WTC11 (cell line): ENCODE measurements around the gene SMARCE1. TPM values are rescaled to one million over a fixed set of nuclear protein-coding genes. Genes with fewer than 3 reads are reported as not detected.

Experiments used
- ATAC-seq: fragments of 200-7000 bp; cut with Tn5 transposase; 2 replicates; pipeline ENCODE4 v1.10.0; 2021; ENCODE audit warnings: mild to moderate bottlenecking, moderate library complexity
- CTCF ChIA-PET: fragments of 300-600 bp; sonication (Branson Sonifier 250); formaldehyde crosslinking; loops from one replicate; lab custom pipeline; 2021; ENCODE audit warnings: antibody characterized with exemption; lab: Charles Lee
- POLR2A ChIA-PET: fragments of 350-600 bp; sonication (Branson Sonifier 250); formaldehyde crosslinking; loops from one replicate; lab custom pipeline; 2021; ENCODE audit warnings: antibody characterized with exemption; lab: Charles Lee
- DNase-seq: peaks from one replicate; pipeline ENCODE4 v3.0.0; 2021; ENCODE audit warnings: low spot score
- H3K27ac Mint-ChIP-seq: 2 replicates; pipeline ENCODE4 v1.8.0; 2021; ENCODE audit warnings: mixed read lengths
- H3K27me3 Mint-ChIP-seq: 2 replicates; pipeline ENCODE4 v1.8.0; 2021; ENCODE audit warnings: low read depth, mild to moderate bottlenecking, moderate library complexity, mixed read lengths
- H3K36me3 Mint-ChIP-seq: 2 replicates; pipeline ENCODE4 v1.8.0; 2021; ENCODE audit warnings: mixed read lengths
- H3K4me1 Mint-ChIP-seq: 2 replicates; pipeline ENCODE4 v1.8.0; 2022; ENCODE audit warnings: mixed read lengths
- H3K4me3 Mint-ChIP-seq: 2 replicates; pipeline ENCODE4 v1.8.0; 2021; ENCODE audit warnings: mild to moderate bottlenecking, moderate library complexity, mixed read lengths
- H3K9me3 Mint-ChIP-seq: 2 replicates; pipeline ENCODE4 v1.8.0; 2021; ENCODE audit warnings: mixed read lengths
- CREB1 ChIP-seq: sonication (generic); formaldehyde crosslinking; IDR thresholded peaks from 2 replicates; pipeline ENCODE4 v1.8.0; 2023; ENCODE audit warnings: mild to moderate bottlenecking, missing genetic modification reagents
- ERG ChIP-seq: fragments of 250-450 bp; sonication (Bioruptor Pico); IDR thresholded peaks from 2 replicates; pipeline ENCODE4 v1.8.0; 2021; ENCODE audit warnings: mild to moderate bottlenecking
- FOXK1 ChIP-seq: sonication (generic); formaldehyde crosslinking; IDR thresholded peaks from 2 replicates; pipeline ENCODE4 v1.8.0; 2022; ENCODE audit warnings: mild to moderate bottlenecking, moderate library complexity, missing genetic modification reagents
- FOXP1 ChIP-seq: sonication (generic); formaldehyde crosslinking; IDR thresholded peaks from 2 replicates; pipeline ENCODE4 v1.8.0; 2022; ENCODE audit warnings: missing genetic modification reagents, mild to moderate bottlenecking, moderate library complexity, borderline replicate concordance
- HMGXB4 ChIP-seq: sonication (generic); formaldehyde crosslinking; IDR thresholded peaks from 2 replicates; pipeline ENCODE4 v1.8.1; 2023; ENCODE audit warnings: mild to moderate bottlenecking, moderate library complexity, missing genetic modification reagents
- NFATC4 ChIP-seq: fragments of 250-450 bp; sonication (Bioruptor Pico); IDR thresholded peaks from 2 replicates; pipeline ENCODE4 v1.9.0; 2021; ENCODE audit warnings: mild to moderate bottlenecking
- NFYB ChIP-seq: sonication (generic); formaldehyde crosslinking; conservative IDR thresholded peaks from 2 replicates; pipeline ENCODE4 v1.8.0; 2022; ENCODE audit warnings: low read depth, missing genetic modification reagents
- NR3C1 ChIP-seq: sonication (generic); formaldehyde crosslinking; conservative IDR thresholded peaks from 2 replicates; pipeline ENCODE4 v1.8.1; 2023; ENCODE audit warnings: low read depth, mild to moderate bottlenecking, missing genetic modification reagents
- PRDM15 ChIP-seq: sonication (generic); formaldehyde crosslinking; IDR thresholded peaks from 2 replicates; pipeline ENCODE4 v1.8.0; 2022; ENCODE audit warnings: missing genetic modification reagents
- SMAD3 ChIP-seq: sonication (generic); formaldehyde crosslinking; IDR thresholded peaks from 2 replicates; pipeline ENCODE4 v1.8.0; 2022; ENCODE audit warnings: missing genetic modification reagents, mild to moderate bottlenecking, borderline replicate concordance
- SOX15 ChIP-seq: fragments of 250-450 bp; sonication (Bioruptor Pico); IDR thresholded peaks from 2 replicates; pipeline ENCODE4 v1.9.0; 2021; ENCODE audit warnings: mild to moderate bottlenecking
- TEAD4 ChIP-seq: sonication (generic); formaldehyde crosslinking; IDR thresholded peaks from 2 replicates; pipeline ENCODE4 v1.8.0; 2022; ENCODE audit warnings: mild to moderate bottlenecking, missing genetic modification reagents
- ZBTB21 ChIP-seq: sonication (generic); formaldehyde crosslinking; IDR thresholded peaks from 2 replicates; pipeline ENCODE4 v1.8.1; 2023; ENCODE audit warnings: mild to moderate bottlenecking, missing genetic modification reagents, borderline replicate concordance
- ZNF138 ChIP-seq: sonication (generic); formaldehyde crosslinking; conservative IDR thresholded peaks from 2 replicates; pipeline ENCODE4 v1.8.1; 2022; ENCODE audit warnings: mild to moderate bottlenecking, moderate library complexity, missing genetic modification reagents
- ZNF232 ChIP-seq: sonication (generic); formaldehyde crosslinking; IDR thresholded peaks from 2 replicates; pipeline ENCODE4 v1.8.0; 2022; ENCODE audit warnings: mild to moderate bottlenecking, missing genetic modification reagents
- ZNF396 ChIP-seq: fragments of 250-450 bp; sonication (Bioruptor Pico); IDR thresholded peaks from 2 replicates; pipeline ENCODE4 v1.8.0; 2021; ENCODE audit warnings: mild to moderate bottlenecking, moderate library complexity, borderline replicate concordance
- ZNF416 ChIP-seq: fragments of 250-450 bp; sonication (Bioruptor Pico); IDR thresholded peaks from 2 replicates; pipeline ENCODE4 v1.9.0; 2021; ENCODE audit warnings: mild to moderate bottlenecking, inconsistent platforms
- total RNA-seq: library from RNA; stranded (reverse); gene quantifications from 3 replicates; pipeline ENCODE4 v1.2.3, GENCODE V29; 2021
- TF ChIP-seq, protein P1 (sequence below): sonication (generic); formaldehyde crosslinking; IDR thresholded peaks from 2 replicates; pipeline ENCODE4 v1.8.1; 2022; ENCODE audit warnings: mild to moderate bottlenecking, moderate library complexity, missing genetic modification reagents

SMARCE1 gene
- total RNA-seq, 1 experiment from 2014 or later: 109 TPM

GRCh38 chr17:40604327-40605080 is 43.1 kb downstream of the SMARCE1 start:
- no peak overlapping the region for H3K4me3 Mint-ChIP-seq
- H3K4me1 Mint-ChIP-seq: peaks cover 22% of the 10 kb centered on the region
- no peaks in the 10 kb centered on the region for H3K9me3 Mint-ChIP-seq
- DNase-seq: no peak
- no peaks in the 10 kb centered on the region for H3K36me3 Mint-ChIP-seq
- ChIA-PET POLR2A (no interaction called here), CTCF (interaction anchor here (1.1 to 2.3 kb wide), 4 partner anchors 11 to 45 kb away, joined by 3 to 9 read pairs (median 4); no protein-coding TSS in a partner anchor)
- H3K27me3 Mint-ChIP-seq: no peaks in the 10 kb centered on the region
- no peak for ATAC-seq
- H3K27ac Mint-ChIP-seq: no peak overlapping the region
- TF ChIP-seq NR3C1 (CRISPR knock-in tag): no peak
- TF ChIP-seq SOX15: no peak
- no peak for TF ChIP-seq ZNF232
- no peak for TF ChIP-seq FOXP1 (CRISPR knock-in tag)
- TF ChIP-seq HMGXB4 (CRISPR knock-in tag): no peak
- no peak for TF ChIP-seq TEAD4 (CRISPR knock-in tag)
- no peak for TF ChIP-seq NFYB
- TF ChIP-seq FOXK1 (CRISPR knock-in tag): no peak
- no peak for TF ChIP-seq ERG (CRISPR knock-in tag)
- TF ChIP-seq ZBTB21 (CRISPR knock-in tag): no peak
- no peak for TF ChIP-seq PRDM15 (CRISPR knock-in tag)
- TF ChIP-seq SMAD3 (CRISPR knock-in tag): no peak
- TF ChIP-seq NFATC4 (CRISPR knock-in tag): no peak
- no peak for TF ChIP-seq CREB1 (CRISPR knock-in tag)
- no peak for TF ChIP-seq ZNF138
- TF ChIP-seq ZNF396: no peak
- TF ChIP-seq, protein P1, sequence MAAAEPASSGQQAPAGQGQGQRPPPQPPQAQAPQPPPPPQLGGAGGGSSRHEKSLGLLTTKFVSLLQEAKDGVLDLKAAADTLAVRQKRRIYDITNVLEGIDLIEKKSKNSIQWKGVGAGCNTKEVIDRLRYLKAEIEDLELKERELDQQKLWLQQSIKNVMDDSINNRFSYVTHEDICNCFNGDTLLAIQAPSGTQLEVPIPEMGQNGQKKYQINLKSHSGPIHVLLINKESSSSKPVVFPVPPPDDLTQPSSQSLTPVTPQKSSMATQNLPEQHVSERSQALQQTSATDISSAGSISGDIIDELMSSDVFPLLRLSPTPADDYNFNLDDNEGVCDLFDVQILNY (CRISPR knock-in tag): no peak
- no peak for TF ChIP-seq ZNF416 (CRISPR knock-in tag)
